Common myeloid progenitor, CD34-positive (primary cell): ENCODE results near the gene ABTB2.

Source experiments
- CTCF ChIA-PET: fragments of 350-600 bp; sonication (Branson Sonifier 250); formaldehyde crosslinking; loops from one replicate; lab custom pipeline; 2021; ENCODE audit warnings: antibody characterized with exemption; lab: Charles Lee
- POLR2A ChIA-PET: fragments of 350-600 bp; sonication (Branson Sonifier 250); formaldehyde crosslinking; loops from one replicate; lab custom pipeline; 2021; ENCODE audit warnings: antibody characterized with exemption; lab: Charles Lee
- DNase-seq, 3 donors: peaks; one replicate each; pipeline versions ENCODE4 v3.0.0 to v3.0.0-alpha.2; 2013
- H3K27ac ChIP-seq, 2 experiments: 1 replicate in 1 of 2; 2 replicates in 1 of 2; pipeline ENCODE4 v1.7.0; 2013; ENCODE audit warnings: inconsistent platforms in 2 of 2, low read length in 2 of 2, mild to moderate bottlenecking in 2 of 2, low read depth in 1 of 2, moderate library complexity in 1 of 2; ENCODE audit not compliant: severe bottlenecking in 2 of 2, insufficient read depth in 1 of 2, poor library complexity in 1 of 2
- H3K27me3 ChIP-seq, 5 experiments: replicated peaks in 2 of 5; 1 replicate in 3 of 5; 2 replicates in 2 of 5; pipeline versions ENCODE4 v1.6.1 to v1.7.0; 2013; ENCODE audit warnings: low read length in 4 of 5, mild to moderate bottlenecking in 2 of 5, moderate library complexity in 2 of 5, inconsistent platforms in 1 of 5; ENCODE audit not compliant: insufficient read depth in 5 of 5, control insufficient read depth in 4 of 5
- H3K36me3 ChIP-seq, 4 experiments: 1 replicate in 2 of 4; 2 replicates in 2 of 4; pipeline versions ENCODE4 v1.6.1 to v1.7.0; 2013; ENCODE audit warnings: low read length in 3 of 4, control low read depth in 1 of 4, mild to moderate bottlenecking in 1 of 4; ENCODE audit not compliant: control insufficient read depth in 4 of 4, insufficient read depth in 4 of 4
- H3K4me1 ChIP-seq, 4 experiments: 1 replicate in 3 of 4; 2 replicates in 1 of 4; pipeline versions ENCODE4 v1.6.1 to v1.7.1; 2013; ENCODE audit warnings: low read length in 3 of 4, mild to moderate bottlenecking in 3 of 4, control low read depth in 1 of 4, inconsistent platforms in 1 of 4, moderate library complexity in 1 of 4; ENCODE audit not compliant: control insufficient read depth in 4 of 4, insufficient read depth in 4 of 4; ENCODE audit errors: control extremely low read depth in 1 of 4
- H3K4me3 ChIP-seq, 7 experiments: 1 replicate in 4 of 7; 2 replicates in 3 of 7; pipeline versions ENCODE4 v1.5.1 to v1.7.0; 2013; ENCODE audit warnings: mild to moderate bottlenecking in 7 of 7, low read length in 6 of 7, moderate library complexity in 6 of 7, inconsistent platforms in 2 of 7, low read depth in 2 of 7, control low read depth in 1 of 7; ENCODE audit not compliant: insufficient read depth in 4 of 7, control insufficient read depth in 1 of 7; ENCODE audit errors: extremely low read depth in 1 of 7
- H3K9me3 ChIP-seq, 5 experiments: 1 replicate in 4 of 5; 2 replicates in 1 of 5; pipeline versions ENCODE4 v1.6.1 to v1.7.1; 2013; ENCODE audit warnings: low read length in 4 of 5, mild to moderate bottlenecking in 2 of 5, inconsistent platforms in 1 of 5, low read depth in 1 of 5, moderate library complexity in 1 of 5; ENCODE audit not compliant: control insufficient read depth in 4 of 5, insufficient read depth in 2 of 5; ENCODE audit errors: control extremely low read depth in 1 of 5
- WGBS: methylation state at CpG from one replicate; pipeline ENCODE4 v1.1.5; 2013; ENCODE audit not compliant: insufficient coverage; 5-methylcytosine and 5-hydroxymethylcytosine counted together

Gene ABTB2

DNA sequence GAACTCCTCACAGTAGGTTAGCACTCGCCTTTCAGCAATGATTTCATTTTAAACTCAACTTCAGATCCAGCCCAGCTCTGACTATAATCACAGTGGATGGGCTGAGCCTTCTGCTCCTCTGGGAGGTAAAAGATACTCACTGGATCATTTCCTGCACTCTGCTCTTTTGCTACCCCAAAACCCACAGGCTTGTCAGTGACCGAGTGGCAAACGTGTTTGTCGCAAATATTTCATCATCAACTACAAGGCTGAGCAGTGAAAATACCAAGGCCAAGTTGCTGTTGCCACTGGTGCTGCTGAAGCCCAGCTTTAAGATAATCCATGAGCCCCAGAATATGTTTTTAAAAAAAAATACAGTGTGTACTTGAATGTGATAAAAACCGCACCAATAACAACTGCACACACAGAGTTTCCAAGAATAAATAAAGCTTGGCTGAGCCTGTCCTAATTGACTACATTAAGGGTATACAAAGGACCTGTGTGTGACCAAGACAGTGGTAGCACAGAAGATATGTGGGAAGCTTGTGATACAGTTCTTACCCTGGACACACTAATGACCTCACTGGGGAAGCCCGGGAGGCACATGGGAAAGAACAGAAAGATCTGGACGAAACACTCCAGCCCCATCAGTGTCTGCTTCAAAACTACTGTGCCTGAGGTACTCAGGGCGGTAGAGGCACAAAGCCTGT is 41.3 kb downstream of the ABTB2 start:
- POLR2A ChIA-PET: no interaction called here
- 62% methylated on average over 6 of the region's 8 CpGs for WGBS
- no peak overlapping the region for H3K27ac ChIP-seq

DNA sequence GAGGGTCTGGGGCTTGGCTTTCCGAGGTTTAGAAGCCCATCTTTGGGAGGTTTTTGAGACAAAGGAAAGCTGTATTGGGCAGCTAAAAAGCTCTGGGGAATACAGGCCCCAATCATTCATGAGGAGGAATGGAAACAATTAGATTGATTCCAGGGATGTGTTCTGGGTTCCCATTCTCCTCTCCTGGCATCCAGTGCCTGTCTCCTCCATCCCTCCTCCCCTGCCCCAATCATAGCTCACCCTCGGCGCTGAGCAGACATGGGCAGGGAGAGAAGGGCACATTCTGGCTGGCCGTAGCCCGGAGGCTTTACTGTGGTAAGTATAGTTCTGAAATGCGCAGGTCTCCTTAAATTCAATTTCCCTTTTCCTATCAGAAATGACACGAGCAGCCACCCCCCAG is 42.4 kb downstream of the ABTB2 start:
- Histone ChIP-seq H3K4me3 (no peak overlapping the region), H3K4me1 (peaks cover 0 to 32% (median 0%) of the 10 kb centered on the region in 4 experiments), H3K36me3 (no peaks in the 10 kb centered on the region), H3K9me3 (no peaks in the 10 kb centered on the region), H3K27me3 (no peaks in the 10 kb centered on the region), H3K27ac (no peak overlapping the region)
- ChIA-PET POLR2A (no interaction called here), CTCF (interaction anchor here (1.2 to 2.7 kb wide), 3 partner anchors 12 to 31 kb away, joined by 3 to 8 read pairs (median 5); no protein-coding TSS in a partner anchor)
- no peak for DNase-seq
- 94% methylated on average over 7 of the region's 7 CpGs for WGBS

More for the DNA sequence above, 41.3 kb downstream of the ABTB2 start:
- Histone ChIP-seq H3K36me3 (no peaks in the 10 kb centered on the region), H3K4me3 (no peak overlapping the region), H3K27me3 (no peaks in the 10 kb centered on the region), H3K9me3 (no peaks in the 10 kb centered on the region), H3K4me1 (peaks cover 0 to 22% (median 0%) of the 10 kb centered on the region in 4 experiments)
- peak in 2 of 3 donors; percentile 22 to 23 for DNase-seq
- CTCF ChIA-PET: interaction anchor here (1.2 to 2.7 kb wide), 2 partner anchors 13 to 32 kb away, joined by 3 to 8 read pairs; no protein-coding TSS in a partner anchor

DNA sequence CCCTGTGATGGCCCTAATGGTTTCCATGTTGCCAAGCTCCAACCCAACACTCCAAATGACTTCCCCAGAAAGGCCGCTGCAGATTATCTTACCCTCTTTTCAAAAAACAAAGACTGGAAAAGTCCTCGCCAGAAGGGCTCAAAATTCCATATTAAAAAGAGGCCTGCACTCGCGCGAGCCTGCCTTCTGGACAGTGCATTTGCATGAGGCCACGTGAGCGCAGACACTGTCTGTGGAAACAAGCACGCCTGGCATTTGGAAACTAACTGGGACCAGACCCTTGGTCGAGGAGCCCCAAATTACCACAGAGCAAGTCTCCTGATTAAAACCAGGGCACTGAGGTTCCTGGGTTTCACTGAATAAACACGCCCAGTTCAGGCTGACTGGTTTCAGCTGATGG is 42.9 kb downstream of the ABTB2 start:
- ChIA-PET CTCF (interaction anchor here (1.9 to 2.7 kb wide), 2 partner anchors 12 to 29 kb away, joined by 5 to 8 read pairs; no protein-coding TSS in a partner anchor), POLR2A (no interaction called here)

DNA sequence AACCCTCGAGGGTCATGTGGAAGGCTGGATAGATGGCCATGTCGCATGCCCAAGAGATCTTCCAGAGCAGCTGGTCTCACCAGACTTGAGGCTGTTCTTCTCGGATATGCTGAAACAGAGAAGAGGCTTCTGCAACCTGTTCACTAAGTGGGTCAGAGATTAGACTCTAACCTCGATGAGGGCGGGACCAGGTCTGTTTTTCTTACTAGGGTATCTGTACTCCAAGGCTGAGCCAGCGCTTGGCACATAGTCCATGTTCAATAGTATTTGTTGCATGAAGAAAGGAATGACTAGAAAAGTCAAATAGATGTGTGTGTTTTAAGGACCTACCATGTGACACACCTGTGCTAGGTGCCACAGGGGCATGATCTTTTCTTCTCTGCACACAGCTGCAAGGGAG is 43.6 kb downstream of the ABTB2 start:
- DNase-seq: no peak
- 94% methylated on average over 6 of the region's 6 CpGs for WGBS
- Histone ChIP-seq H3K4me3 (no peak overlapping the region), H3K36me3 (no peaks in the 10 kb centered on the region), H3K27ac (no peak overlapping the region), H3K27me3 (no peaks in the 10 kb centered on the region), H3K4me1 (peaks cover 0 to 36% (median 0%) of the 10 kb centered on the region in 4 experiments), H3K9me3 (no peaks in the 10 kb centered on the region)
- ChIA-PET POLR2A (no interaction called here), CTCF (interaction anchor here (0.6 to 2.7 kb wide), 3 partner anchors 11 to 30 kb away, joined by 3 to 8 read pairs (median 5); no protein-coding TSS in a partner anchor)

More for the DNA sequence above, 42.9 kb downstream of the ABTB2 start:
- peaks cover 0 to 36% (median 0%) of the 10 kb centered on the region in 4 experiments for H3K4me1 ChIP-seq
- H3K9me3 ChIP-seq: no peaks in the 10 kb centered on the region
- 99% methylated on average over 10 of the region's 10 CpGs for WGBS
- no peak overlapping the region for H3K4me3 ChIP-seq
- H3K27ac ChIP-seq: no peak overlapping the region
- H3K36me3 ChIP-seq: no peaks in the 10 kb centered on the region
- DNase-seq: no peak
- no peaks in the 10 kb centered on the region for H3K27me3 ChIP-seq

DNA sequence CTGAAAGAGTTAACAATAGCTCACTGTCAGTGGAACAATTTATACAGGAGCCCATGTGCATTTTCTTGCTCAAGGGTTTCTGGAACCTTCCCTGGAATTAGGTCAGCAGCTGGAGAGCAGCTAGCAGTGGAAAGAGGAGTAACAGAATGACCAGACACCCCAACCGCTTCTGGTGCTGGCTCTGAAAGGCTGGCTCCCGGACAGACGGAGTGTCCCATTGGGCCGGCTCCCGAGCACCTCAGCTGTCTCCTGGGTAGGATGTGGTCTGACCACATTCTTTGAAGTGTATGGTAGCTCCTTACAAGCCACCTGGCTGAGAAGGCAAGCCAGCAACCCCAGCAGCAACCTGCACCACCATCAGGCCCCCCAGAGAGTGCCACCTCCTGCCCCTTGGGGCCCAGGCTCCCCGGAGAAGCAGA is 44.7 kb downstream of the ABTB2 start:
- Histone ChIP-seq H3K4me3 (no peak overlapping the region), H3K27me3 (no peaks in the 10 kb centered on the region), H3K4me1 (peaks cover 0 to 35% (median 1%) of the 10 kb centered on the region in 4 experiments), H3K27ac (no peak overlapping the region), H3K9me3 (no peaks in the 10 kb centered on the region), H3K36me3 (no peaks in the 10 kb centered on the region)
- DNase-seq: peak in 2 of 3 donors; percentile 17 to 40
- CTCF ChIA-PET: interaction anchor here (0.8 to 0.9 kb wide), 2 partner anchors 12 to 29 kb away, joined by 3 read pairs; no protein-coding TSS in a partner anchor
- 79% methylated on average over 2 of the region's 6 CpGs for WGBS
- POLR2A ChIA-PET: no interaction called here

DNA sequence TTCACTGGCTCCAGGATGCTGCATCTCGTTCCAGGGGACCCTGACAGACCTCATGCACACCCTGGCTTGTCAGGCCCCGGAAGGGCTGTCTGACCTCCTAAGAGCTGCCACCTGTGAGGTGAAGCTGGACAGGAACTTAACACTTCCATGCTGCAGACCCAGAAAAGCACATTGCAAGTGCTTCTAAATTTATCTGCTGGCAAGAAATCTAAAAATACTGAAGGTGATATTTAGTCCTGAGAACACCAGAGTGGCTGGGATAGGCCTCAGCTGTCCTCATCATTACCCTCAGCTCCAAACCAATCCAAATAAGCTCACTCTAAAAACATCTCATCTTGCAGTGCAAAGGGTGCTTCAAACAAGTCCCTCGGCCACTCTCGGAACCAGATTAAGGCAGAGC is 46.7 kb downstream of the ABTB2 start:
- Histone ChIP-seq H3K27ac (no peak overlapping the region), H3K9me3 (no peaks in the 10 kb centered on the region), H3K4me1 (peaks cover 0 to 27% (median 1%) of the 10 kb centered on the region in 4 experiments), H3K27me3 (no peaks in the 10 kb centered on the region), H3K36me3 (no peaks in the 10 kb centered on the region), H3K4me3 (no peak overlapping the region)
- 100% methylated on average over 2 of the region's 4 CpGs for WGBS
- ChIA-PET CTCF (interaction anchor here (1.5 kb wide), 1 partner anchor 11 kb away, joined by 3 read pairs; no protein-coding TSS in a partner anchor), POLR2A (no interaction called here)
- no peak for DNase-seq

DNA sequence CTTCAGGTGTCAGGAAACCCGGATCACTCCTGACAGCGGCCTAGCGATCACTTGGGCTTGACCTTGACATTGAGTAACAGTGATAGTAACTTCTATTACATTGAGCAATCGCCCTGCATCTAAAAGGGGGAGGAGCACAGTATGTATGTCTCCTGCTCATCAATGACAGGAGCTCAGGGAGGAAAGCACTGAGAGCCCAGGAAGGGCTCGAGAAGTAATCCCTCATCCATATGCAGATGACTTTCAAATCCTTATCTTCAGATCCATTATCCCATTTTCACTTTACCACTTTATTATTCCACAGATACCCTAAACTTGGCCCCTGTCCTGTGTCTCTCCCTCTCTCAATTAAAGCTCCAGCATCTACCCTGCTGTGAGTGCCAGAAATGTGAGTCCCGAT is 47.8 kb downstream of the ABTB2 start:
- no peaks in the 10 kb centered on the region for H3K36me3 ChIP-seq
- no peak overlapping the region for H3K4me3 ChIP-seq
- 96% methylated on average over 6 of the region's 6 CpGs for WGBS
- CTCF ChIA-PET: interaction anchor here (1.5 kb wide), 1 partner anchor 12 kb away, joined by 3 read pairs; no protein-coding TSS in a partner anchor
- POLR2A ChIA-PET: no interaction called here
- H3K9me3 ChIP-seq: no peaks in the 10 kb centered on the region
- no peak for DNase-seq
- H3K27ac ChIP-seq: no peak overlapping the region
- no peaks in the 10 kb centered on the region for H3K27me3 ChIP-seq
- peaks cover 0 to 31% (median 1%) of the 10 kb centered on the region in 4 experiments for H3K4me1 ChIP-seq
